Immature natural killer cell (primary cell): ENCODE data around the gene CFAP70. TPM values are rescaled to one million over a fixed set of nuclear protein-coding genes. Genes with fewer than 3 reads are reported as not detected.
A peak's percentile ranks its signal among the peaks of the same experiment; 100 is the strongest.

Source experiments
- DNase-seq, 3 donors: peaks; one replicate each; pipeline ENCODE4 v3.0.0; 2022; ENCODE audit warnings: mixed read lengths in 1 of 3
- H3K27ac Mint-ChIP-seq, 6 donors: one replicate each; pipeline ENCODE4 v1.8.0; 2020; ENCODE audit warnings: mixed read lengths in 6 of 6, mild to moderate bottlenecking in 5 of 6, inconsistent platforms in 4 of 6, moderate library complexity in 3 of 6
- H3K27me3 Mint-ChIP-seq, 3 donors: one replicate each; pipeline ENCODE4 v1.8.0; 2020 to 2021; ENCODE audit warnings: low read depth in 3 of 3, mild to moderate bottlenecking in 3 of 3, mixed read lengths in 3 of 3, moderate library complexity in 3 of 3, inconsistent platforms in 1 of 3
- H3K36me3 Mint-ChIP-seq, 3 donors: one replicate each; pipeline ENCODE4 v1.8.0; 2020; ENCODE audit warnings: mixed read lengths in 3 of 3, inconsistent platforms in 2 of 3, mild to moderate bottlenecking in 2 of 3
- H3K4me1 Mint-ChIP-seq, 2 donors: one replicate each; pipeline ENCODE4 v1.8.0; 2020; ENCODE audit warnings: inconsistent platforms in 2 of 2, mild to moderate bottlenecking in 2 of 2, mixed read lengths in 2 of 2, moderate library complexity in 1 of 2
- H3K4me3 Mint-ChIP-seq, 5 donors: one replicate each; pipeline ENCODE4 v1.8.0; 2020; ENCODE audit warnings: mild to moderate bottlenecking in 5 of 5, mixed read lengths in 5 of 5, inconsistent platforms in 3 of 5, moderate library complexity in 3 of 5
- H3K9me3 Mint-ChIP-seq, 6 donors: one replicate each; pipeline ENCODE4 v1.8.0; 2020; ENCODE audit warnings: mild to moderate bottlenecking in 6 of 6, mixed read lengths in 6 of 6, inconsistent platforms in 4 of 6, moderate library complexity in 3 of 6
- polyA plus RNA-seq, 3 donors: library from polyadenylated mRNA; unstranded; fragments of 300-500 nt; fragmentation: Illumina TruSeq; gene quantifications; one replicate each; pipeline ENCODE4 v1.2.3, GENCODE V29; 2021

CFAP70 gene
- polyA plus RNA-seq, 3 donors from 2014 or later = 0.16 TPM; not detected in 2

GRCh38 chr10:73210395-73211105, 148.1 kb downstream of the CFAP70 start:
- peaks cover 0 to 35% (median 27%) of the 10 kb centered on the region in 3 donors for H3K36me3 Mint-ChIP-seq
- H3K9me3 Mint-ChIP-seq = no peaks in the 10 kb centered on the region
- no peak overlapping the region for H3K4me3 Mint-ChIP-seq
- H3K27me3 Mint-ChIP-seq = peaks cover 0 to 2% (median 0%) of the 10 kb centered on the region in 3 donors
- peak overlapping the region in 1 of 6 donors; percentile 46 for H3K27ac Mint-ChIP-seq
- DNase-seq = no peak
- no peaks in the 10 kb centered on the region for H3K4me1 Mint-ChIP-seq

GRCh38 chr10:73209705-73210104, 149.0 kb downstream of the CFAP70 start:
- DNase-seq = no peak
- no peaks in the 10 kb centered on the region for H3K9me3 Mint-ChIP-seq
- H3K4me3 Mint-ChIP-seq = no peak overlapping the region
- peaks cover 0 to 34% (median 31%) of the 10 kb centered on the region in 3 donors for H3K36me3 Mint-ChIP-seq
- H3K27ac Mint-ChIP-seq = no peak overlapping the region
- no peaks in the 10 kb centered on the region for H3K4me1 Mint-ChIP-seq
- peaks cover 0 to 4% (median 0%) of the 10 kb centered on the region in 3 donors for H3K27me3 Mint-ChIP-seq

- no peak for DNase-seq
- no peak overlapping the region for H3K4me3 Mint-ChIP-seq
- H3K9me3 Mint-ChIP-seq = no peaks in the 10 kb centered on the region
- peaks cover 0 to 4% (median 0%) of the 10 kb centered on the region in 3 donors for H3K27me3 Mint-ChIP-seq
- peaks cover 0 to 22% (median 19%) of the 10 kb centered on the region in 3 donors for H3K36me3 Mint-ChIP-seq
- no peaks in the 10 kb centered on the region for H3K4me1 Mint-ChIP-seq
- H3K27ac Mint-ChIP-seq = no peak overlapping the region
Measured at GRCh38 chr10:73207883-73208282, 150.8 kb downstream of the CFAP70 start.

- Mint-ChIP-seq H3K27ac (no peak overlapping the region), H3K9me3 (no peaks in the 10 kb centered on the region), H3K4me1 (no peaks in the 10 kb centered on the region), H3K36me3 (peaks cover 0 to 19% (median 19%) of the 10 kb centered on the region in 3 donors), H3K4me3 (no peak overlapping the region), H3K27me3 (peaks cover 0 to 4% (median 1%) of the 10 kb centered on the region in 3 donors)
- no peak for DNase-seq
Measured at GRCh38 chr10:73206385-73206784, 152.3 kb downstream of the CFAP70 start.

GRCh38 chr10:73205890-73206289, 152.8 kb downstream of the CFAP70 start:
- Mint-ChIP-seq H3K36me3 (peaks cover 0 to 19% (median 19%) of the 10 kb centered on the region in 3 donors), H3K4me1 (no peaks in the 10 kb centered on the region), H3K9me3 (no peaks in the 10 kb centered on the region), H3K4me3 (no peak overlapping the region), H3K27ac (no peak overlapping the region), H3K27me3 (peaks cover 0 to 4% (median 1%) of the 10 kb centered on the region in 3 donors)
- no peak for DNase-seq

- Mint-ChIP-seq H3K4me1 (no peaks in the 10 kb centered on the region), H3K9me3 (no peaks in the 10 kb centered on the region), H3K27ac (no peak overlapping the region), H3K27me3 (peaks cover 0 to 4% (median 1%) of the 10 kb centered on the region in 3 donors), H3K36me3 (peaks cover 0 to 21% (median 19%) of the 10 kb centered on the region in 3 donors), H3K4me3 (no peak overlapping the region)
- DNase-seq = no peak
Measured at GRCh38 chr10:73205081-73205480, 153.6 kb downstream of the CFAP70 start.

Other genes starting within 250 kb of the CFAP70 start
- gene NUDT13, start 248.4 kb downstream of the CFAP70 start, polyA plus RNA-seq = 1 to 10 TPM in 1 of 3 donors, under 1 TPM in 1, not detected in 1; 0.77 to 1.2 TPM
- 10 to 100 TPM; 26.3 to 41.8 (median 30.3) TPM for gene ECD, start 190.9 kb downstream of the CFAP70 start, polyA plus RNA-seq
- gene FAM149B1, start 190.7 kb downstream of the CFAP70 start, polyA plus RNA-seq = 1 to 10 TPM; 4.0 to 4.9 (median 4.5) TPM
- 10 to 100 TPM; 26.4 to 27.6 (median 26.9) TPM for gene DNAJC9, start 111.6 kb downstream of the CFAP70 start, polyA plus RNA-seq
- 100 to 1,000 TPM in 1 of 3 donors, 10 to 100 TPM in 2; 74.2 to 102 (median 98.9) TPM for gene MRPS16, start 106.2 kb downstream of the CFAP70 start, polyA plus RNA-seq
- gene ANXA7, start 55.2 kb upstream of the CFAP70 start, polyA plus RNA-seq = 100 to 1,000 TPM; 119 to 234 (median 136) TPM
- gene MSS51, start 74.7 kb upstream of the CFAP70 start, polyA plus RNA-seq = under 1 TPM in 2 of 3 donors, not detected in 1; 0.16 to 0.38 TPM
- 1 to 10 TPM; 6.9 to 8.7 (median 8.3) TPM for gene PPP3CB, start 137.2 kb upstream of the CFAP70 start, polyA plus RNA-seq
- gene USP54, start 232.5 kb upstream of the CFAP70 start, polyA plus RNA-seq = 1 to 10 TPM in 1 of 3 donors, under 1 TPM in 1, not detected in 1; 0.48 to 1.6 TPM